ENCODE data around the gene NDUFV3.
"Not testable (repeated sequence)": the region's sequence is repeated elsewhere in the genome, so short reads cannot be mapped to it uniquely, and the experiment has no call there.

Gene NDUFV3

GRCh38 chr21:42905195-42905594 lies 12.1 kb downstream of the NDUFV3 start:
- H3K4me1 ChIP-seq (ENCODE audit: insufficient read depth, insufficient read length) = peaks cover 2% of the 10 kb centered on the region
- H3K4me3 ChIP-seq (ENCODE audit: insufficient read length, low read depth) = no peak overlapping the region
- TF ChIP-seq SUZ12 (IDR thresholded peaks at IDR 0.05; ENCODE audit: extremely low read depth, insufficient read depth, insufficient read length) (no peak), YY1 (IDR thresholded peaks at IDR 0.05; ENCODE audit: insufficient read depth, insufficient read length) (no peak), ZNF274 (IDR thresholded peaks at IDR 0.05; ENCODE audit: low read depth, low read length) (no peak)
- H3K9me3 ChIP-seq (ENCODE audit: insufficient read depth, low read length) = peaks cover 16% of the 10 kb centered on the region
- no peak overlapping the region for H3K9ac ChIP-seq (ENCODE audit: insufficient read length, low read depth)
- peaks cover 95% of the 10 kb centered on the region for H3K36me3 ChIP-seq (ENCODE audit: insufficient read depth, insufficient read length, low read length)
- no peaks in the 10 kb centered on the region for H3K27me3 ChIP-seq (ENCODE audit: insufficient read depth, insufficient read length)
- no peak for DNase-seq (ENCODE audit: low read depth, low spot score)

- no peak for TF ChIP-seq YY1 (IDR thresholded peaks at IDR 0.05; ENCODE audit: insufficient read depth, insufficient read length)
- no peak for TF ChIP-seq SUZ12 (IDR thresholded peaks at IDR 0.05; ENCODE audit: extremely low read depth, insufficient read depth, insufficient read length)
- TF ChIP-seq ZNF274 (IDR thresholded peaks at IDR 0.05; ENCODE audit: low read depth, low read length) = no peak
- Histone ChIP-seq H3K36me3 (ENCODE audit: insufficient read depth, insufficient read length, low read length) (peaks cover 96% of the 10 kb centered on the region), H3K9me3 (ENCODE audit: insufficient read depth, low read length) (peaks cover 16% of the 10 kb centered on the region), H3K4me3 (ENCODE audit: insufficient read length, low read depth) (no peak overlapping the region), H3K4me1 (ENCODE audit: insufficient read depth, insufficient read length) (peaks cover 2% of the 10 kb centered on the region), H3K27me3 (ENCODE audit: insufficient read depth, insufficient read length) (no peaks in the 10 kb centered on the region), H3K9ac (ENCODE audit: insufficient read length, low read depth) (no peak overlapping the region)
- DNase-seq (ENCODE audit: low read depth, low spot score) = no peak
These were observed 13.1 kb downstream of the NDUFV3 start for GRCh38 chr21:42906233-42906632.

DNA sequence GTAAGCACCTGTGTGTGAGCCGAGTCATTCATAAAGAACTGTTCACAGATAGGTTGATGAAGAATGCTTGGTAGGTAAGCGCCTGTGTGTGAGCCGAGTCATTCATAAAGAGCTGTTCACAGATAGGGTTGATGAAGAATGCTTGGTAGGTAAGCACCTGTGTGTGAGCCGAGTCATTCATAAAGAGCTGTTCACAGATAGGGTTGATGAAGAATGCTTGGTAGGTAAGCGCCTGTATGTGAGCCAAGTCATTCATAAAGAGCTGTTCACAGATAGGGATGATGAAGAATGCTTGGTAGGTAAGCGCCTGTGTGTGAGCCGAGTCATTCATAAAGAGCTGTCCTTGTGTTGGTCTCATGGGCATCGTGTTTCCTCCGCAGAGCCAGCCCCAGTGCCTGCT lies 15.4 kb downstream of the NDUFV3 start:
- H3K27me3 ChIP-seq (ENCODE audit: insufficient read depth, insufficient read length); H3K4me3 ChIP-seq (ENCODE audit: insufficient read length, low read depth); DNase-seq (ENCODE audit: low read depth, low spot score); H3K4me1 ChIP-seq (ENCODE audit: insufficient read depth, insufficient read length); H3K9ac ChIP-seq (ENCODE audit: insufficient read length, low read depth): not testable (repeated sequence)
- Histone ChIP-seq H3K9me3 (ENCODE audit: insufficient read depth, low read length) (peaks cover 16% of the 10 kb centered on the region), H3K36me3 (ENCODE audit: insufficient read depth, insufficient read length, low read length) (peaks cover 90% of the 10 kb centered on the region)

DNA sequence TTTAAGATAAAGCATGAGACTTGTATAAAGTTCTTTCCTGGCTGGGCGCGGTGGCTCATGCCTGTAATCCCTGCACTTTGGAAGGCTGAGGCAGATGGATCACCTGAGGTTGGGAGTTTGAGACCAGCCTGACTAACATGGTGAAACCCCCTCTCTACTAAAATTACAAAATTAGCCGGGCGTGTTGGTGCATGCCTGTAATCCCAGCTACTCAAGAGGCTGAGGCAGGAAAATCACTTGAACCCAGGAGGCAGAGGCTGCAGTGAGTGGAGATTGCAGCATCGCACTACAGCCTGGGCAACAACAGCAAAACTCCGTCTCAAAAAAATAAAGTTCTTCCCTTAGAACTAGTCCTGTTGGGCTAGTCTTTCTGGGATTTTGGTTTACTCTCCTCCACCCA lies 18.8 kb downstream of the NDUFV3 start:
- H3K36me3 ChIP-seq (ENCODE audit: insufficient read depth, insufficient read length, low read length) = peaks cover 71% of the 10 kb centered on the region
- not testable (repeated sequence) for H3K4me1 ChIP-seq (ENCODE audit: insufficient read depth, insufficient read length); H3K9me3 ChIP-seq (ENCODE audit: insufficient read depth, low read length); DNase-seq (ENCODE audit: low read depth, low spot score); H3K27me3 ChIP-seq (ENCODE audit: insufficient read depth, insufficient read length); H3K4me3 ChIP-seq (ENCODE audit: insufficient read length, low read depth); H3K9ac ChIP-seq (ENCODE audit: insufficient read length, low read depth)

DNA sequence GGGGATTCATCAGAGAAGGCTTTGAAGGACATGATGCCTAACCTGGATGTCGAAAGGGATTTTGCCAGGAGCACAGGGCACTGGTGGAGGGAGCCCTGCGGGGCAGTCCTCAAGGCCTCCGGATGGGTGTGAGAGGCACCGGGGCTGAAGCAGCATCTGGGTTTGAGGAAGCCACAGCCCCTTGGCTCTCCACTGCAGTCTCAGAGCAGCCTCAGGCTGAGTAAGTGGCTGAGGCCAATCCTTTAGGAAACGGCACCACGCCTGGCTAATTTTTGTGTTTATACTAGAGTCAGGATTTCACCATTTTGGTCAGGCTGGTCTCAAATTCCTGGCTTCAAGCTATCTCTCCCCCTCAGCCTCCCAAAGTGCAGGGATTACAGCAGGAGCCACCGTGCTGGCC lies 20.4 kb downstream of the NDUFV3 start:
- Histone ChIP-seq H3K4me1 (ENCODE audit: insufficient read depth, insufficient read length) (peaks cover 11% of the 10 kb centered on the region), H3K9ac (ENCODE audit: insufficient read length, low read depth) (peak overlapping the region; percentile 36), H3K4me3 (ENCODE audit: insufficient read length, low read depth) (no peak overlapping the region), H3K36me3 (ENCODE audit: insufficient read depth, insufficient read length, low read length) (peaks cover 71% of the 10 kb centered on the region), H3K9me3 (ENCODE audit: insufficient read depth, low read length) (no peaks in the 10 kb centered on the region), H3K27me3 (ENCODE audit: insufficient read depth, insufficient read length) (no peaks in the 10 kb centered on the region)
- no peak for TF ChIP-seq YY1 (IDR thresholded peaks at IDR 0.05; ENCODE audit: insufficient read depth, insufficient read length)
- no peak for TF ChIP-seq SUZ12 (IDR thresholded peaks at IDR 0.05; ENCODE audit: extremely low read depth, insufficient read depth, insufficient read length)
- no peak for TF ChIP-seq ZNF274 (IDR thresholded peaks at IDR 0.05; ENCODE audit: low read depth, low read length)
- no peak for DNase-seq (ENCODE audit: low read depth, low spot score)

DNA sequence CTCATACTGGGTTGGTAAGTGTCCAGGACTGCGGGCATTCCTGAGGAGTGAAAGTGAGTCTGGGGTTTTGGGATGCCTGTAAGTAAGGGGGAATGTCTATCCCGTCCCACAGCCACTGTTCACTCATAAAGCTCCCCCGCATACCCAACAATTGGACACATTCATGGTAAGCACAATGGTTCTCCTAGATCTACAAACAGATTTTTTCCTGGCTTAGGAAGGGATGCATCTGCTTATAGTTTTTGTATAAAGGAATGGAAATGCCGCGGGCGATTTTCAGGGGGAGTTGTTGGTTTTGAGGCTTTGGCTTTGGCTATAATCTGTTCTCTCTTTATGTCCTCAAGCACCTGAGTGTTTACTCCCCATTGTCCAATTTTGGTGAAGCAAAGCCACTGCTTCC lies 25.2 kb downstream of the NDUFV3 start:
- H3K9ac ChIP-seq (ENCODE audit: insufficient read length, low read depth) = no peak overlapping the region
- H3K4me3 ChIP-seq (ENCODE audit: insufficient read length, low read depth) = no peak overlapping the region
- peaks cover 9% of the 10 kb centered on the region for H3K4me1 ChIP-seq (ENCODE audit: insufficient read depth, insufficient read length)
- no peaks in the 10 kb centered on the region for H3K27me3 ChIP-seq (ENCODE audit: insufficient read depth, insufficient read length)
- no peaks in the 10 kb centered on the region for H3K9me3 ChIP-seq (ENCODE audit: insufficient read depth, low read length)
- DNase-seq (ENCODE audit: low read depth, low spot score) = no peak
- H3K36me3 ChIP-seq (ENCODE audit: insufficient read depth, insufficient read length, low read length) = peaks cover 77% of the 10 kb centered on the region
- TF ChIP-seq YY1 (IDR thresholded peaks at IDR 0.05; ENCODE audit: insufficient read depth, insufficient read length) = no peak
- no peak for TF ChIP-seq SUZ12 (IDR thresholded peaks at IDR 0.05; ENCODE audit: extremely low read depth, insufficient read depth, insufficient read length)
- TF ChIP-seq ZNF274 (IDR thresholded peaks at IDR 0.05; ENCODE audit: low read depth, low read length) = no peak

- no peak overlapping the region for H3K9ac ChIP-seq (ENCODE audit: insufficient read length, low read depth)
- peaks cover 7% of the 10 kb centered on the region for H3K4me1 ChIP-seq (ENCODE audit: insufficient read depth, insufficient read length)
- H3K4me3 ChIP-seq (ENCODE audit: insufficient read length, low read depth) = no peak overlapping the region
- H3K36me3 ChIP-seq (ENCODE audit: insufficient read depth, insufficient read length, low read length) = peaks cover 61% of the 10 kb centered on the region
- TF ChIP-seq SUZ12 (IDR thresholded peaks at IDR 0.05; ENCODE audit: extremely low read depth, insufficient read depth, insufficient read length) = no peak
- TF ChIP-seq YY1 (IDR thresholded peaks at IDR 0.05; ENCODE audit: insufficient read depth, insufficient read length) = no peak
- no peak for TF ChIP-seq ZNF274 (IDR thresholded peaks at IDR 0.05; ENCODE audit: low read depth, low read length)
- DNase-seq (ENCODE audit: low read depth, low spot score) = no peak
- H3K27me3 ChIP-seq (ENCODE audit: insufficient read depth, insufficient read length) = no peaks in the 10 kb centered on the region
- no peaks in the 10 kb centered on the region for H3K9me3 ChIP-seq (ENCODE audit: insufficient read depth, low read length)
These were observed 28.8 kb downstream of the NDUFV3 start for GRCh38 chr21:42921927-42922326.

- Histone ChIP-seq H3K4me3 (ENCODE audit: insufficient read length, low read depth) (no peak overlapping the region), H3K9me3 (ENCODE audit: insufficient read depth, low read length) (no peaks in the 10 kb centered on the region), H3K27me3 (ENCODE audit: insufficient read depth, insufficient read length) (no peaks in the 10 kb centered on the region), H3K9ac (ENCODE audit: insufficient read length, low read depth) (peak overlapping the region; percentile 65), H3K36me3 (ENCODE audit: insufficient read depth, insufficient read length, low read length) (peaks cover 51% of the 10 kb centered on the region), H3K4me1 (ENCODE audit: insufficient read depth, insufficient read length) (peaks cover 9% of the 10 kb centered on the region)
- no peak for TF ChIP-seq YY1 (IDR thresholded peaks at IDR 0.05; ENCODE audit: insufficient read depth, insufficient read length)
- no peak for TF ChIP-seq ZNF274 (IDR thresholded peaks at IDR 0.05; ENCODE audit: low read depth, low read length)
- TF ChIP-seq SUZ12 (IDR thresholded peaks at IDR 0.05; ENCODE audit: extremely low read depth, insufficient read depth, insufficient read length) = no peak
- DNase-seq (ENCODE audit: low read depth, low spot score) = no peak
These were observed 29.8 kb downstream of the NDUFV3 start for GRCh38 chr21:42922918-42923317.
